ENCODE data around the gene WDR54. TPM values are rescaled to one million over a fixed set of nuclear protein-coding genes. Genes with fewer than 3 reads are reported as not detected.

WDR54 gene
- total and polyA plus RNA-seq, 12 donors = 6.4 to 23.9 (median 14.5) TPM

DNA sequence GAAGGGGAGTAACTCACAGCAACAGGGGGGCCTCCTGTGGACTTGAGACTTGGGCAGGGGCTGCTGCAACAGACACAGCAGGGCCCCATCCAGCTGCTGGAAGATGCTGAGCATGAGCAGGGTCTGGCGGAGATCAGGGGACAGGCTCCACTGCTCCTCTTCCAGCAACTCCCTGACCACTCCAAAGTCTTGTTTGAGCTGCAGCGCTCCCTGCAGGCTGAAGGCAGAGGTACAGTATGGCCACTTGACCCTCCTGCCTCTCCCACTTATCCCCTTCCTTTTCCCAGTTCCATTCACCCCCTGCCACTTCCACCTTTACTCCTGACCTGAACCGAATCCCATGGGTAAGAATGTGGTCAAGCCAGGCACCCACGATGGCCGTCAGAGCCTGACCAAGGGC lies 53.4 kb downstream of the WDR54 start:
- H3K36me3 ChIP-seq (replicated peaks in 1 of 2) = peaks cover 0 to 24% of the 10 kb centered on the region in 2 donors
- H3K4me1 ChIP-seq (replicated peaks in 1 of 2) = peaks cover 9 to 16% of the 10 kb centered on the region in 2 donors
- no peak overlapping the region for H3K27ac ChIP-seq
- TF ChIP-seq, protein P1, sequence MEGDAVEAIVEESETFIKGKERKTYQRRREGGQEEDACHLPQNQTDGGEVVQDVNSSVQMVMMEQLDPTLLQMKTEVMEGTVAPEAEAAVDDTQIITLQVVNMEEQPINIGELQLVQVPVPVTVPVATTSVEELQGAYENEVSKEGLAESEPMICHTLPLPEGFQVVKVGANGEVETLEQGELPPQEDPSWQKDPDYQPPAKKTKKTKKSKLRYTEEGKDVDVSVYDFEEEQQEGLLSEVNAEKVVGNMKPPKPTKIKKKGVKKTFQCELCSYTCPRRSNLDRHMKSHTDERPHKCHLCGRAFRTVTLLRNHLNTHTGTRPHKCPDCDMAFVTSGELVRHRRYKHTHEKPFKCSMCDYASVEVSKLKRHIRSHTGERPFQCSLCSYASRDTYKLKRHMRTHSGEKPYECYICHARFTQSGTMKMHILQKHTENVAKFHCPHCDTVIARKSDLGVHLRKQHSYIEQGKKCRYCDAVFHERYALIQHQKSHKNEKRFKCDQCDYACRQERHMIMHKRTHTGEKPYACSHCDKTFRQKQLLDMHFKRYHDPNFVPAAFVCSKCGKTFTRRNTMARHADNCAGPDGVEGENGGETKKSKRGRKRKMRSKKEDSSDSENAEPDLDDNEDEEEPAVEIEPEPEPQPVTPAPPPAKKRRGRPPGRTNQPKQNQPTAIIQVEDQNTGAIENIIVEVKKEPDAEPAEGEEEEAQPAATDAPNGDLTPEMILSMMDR (IDR thresholded peaks at IDR 0.05) = peak in 1 of 6 experiments; percentile 14
- no peak for TF ChIP-seq POLR2A (IDR thresholded peaks at IDR 0.05)
- no peaks in the 10 kb centered on the region for H3K9me3 ChIP-seq (replicated peaks in 1 of 3)
- DNase-seq = no peak
- intact Hi-C loops (cut with DNase I) = no loop called here
- H3K4me3 ChIP-seq = no peak overlapping the region
- H3K27me3 ChIP-seq = no peaks in the 10 kb centered on the region
- WGBS, 4 donors = 89 to 95% (median 91%) methylated on average over 4 to 5 of the region's 5 CpGs

Other genes starting within 250 kb of the WDR54 start
- gene MOB1A, start 242.9 kb upstream of the WDR54 start, total RNA-seq = 100 to 1,000 TPM in 1 of 9 donors, 10 to 100 TPM in 8; 59.9 to 103 (median 86.3) TPM
- gene MOB1A, start 242.9 kb upstream of the WDR54 start, polyA plus RNA-seq = 10 to 100 TPM; 15.9 to 44.5 (median 21.4) TPM
- gene MTHFD2, start 223.1 kb upstream of the WDR54 start, total RNA-seq = 10 to 100 TPM in 6 of 9 donors, 1 to 10 TPM in 3; 1.6 to 24.9 (median 15.4) TPM
- gene MTHFD2, start 223.1 kb upstream of the WDR54 start, polyA plus RNA-seq = 10 to 100 TPM in 2 of 3 donors, 1 to 10 TPM in 1; 6.0 to 19.8 (median 12.8) TPM
- 1 to 10 TPM in 1 of 9 donors, under 1 TPM in 7, not detected in 1; 0.14 to 1.3 (median 0.74) TPM for gene SLC4A5, start 78.3 kb upstream of the WDR54 start, total RNA-seq
- 1 to 10 TPM in 1 of 3 donors, under 1 TPM in 2; 0.51 to 2.7 (median 0.71) TPM for gene SLC4A5, start 78.3 kb upstream of the WDR54 start, polyA plus RNA-seq
- 100 to 1,000 TPM; 106 to 188 (median 146) TPM for gene DCTN1, start 41.4 kb upstream of the WDR54 start, total RNA-seq
- gene DCTN1, start 41.4 kb upstream of the WDR54 start, polyA plus RNA-seq = 100 to 1,000 TPM; 142 to 258 (median 212) TPM
- gene C2orf81, start 111 bp upstream of the WDR54 start, total RNA-seq = 1 to 10 TPM in 5 of 9 donors, under 1 TPM in 4; 0.36 to 4.7 (median 1.7) TPM
- 1 to 10 TPM in 2 of 3 donors, under 1 TPM in 1; 0.46 to 7.1 (median 4.5) TPM for gene C2orf81, start 111 bp upstream of the WDR54 start, polyA plus RNA-seq
- 10 to 100 TPM in 8 of 9 donors, 1 to 10 TPM in 1; 9.7 to 21.2 (median 13.8) TPM for gene RTKN, start 20.2 kb downstream of the WDR54 start, total RNA-seq
- gene RTKN, start 20.2 kb downstream of the WDR54 start, polyA plus RNA-seq = 10 to 100 TPM in 2 of 3 donors, 1 to 10 TPM in 1; 7.4 to 35.6 (median 17.3) TPM
- gene INO80B, start 33.4 kb downstream of the WDR54 start, total RNA-seq = 100 to 1,000 TPM in 1 of 9 donors, 10 to 100 TPM in 8; 13.6 to 108 (median 35.4) TPM
- 100 to 1,000 TPM in 2 of 3 donors, 10 to 100 TPM in 1; 40.5 to 133 (median 124) TPM for gene INO80B, start 33.4 kb downstream of the WDR54 start, polyA plus RNA-seq
- gene WBP1, start 36.7 kb downstream of the WDR54 start, total RNA-seq = 100 to 1,000 TPM in 7 of 9 donors, 10 to 100 TPM in 2; 60.9 to 176 (median 114) TPM
- 100 to 1,000 TPM in 2 of 3 donors, 10 to 100 TPM in 1; 56.9 to 267 (median 244) TPM for gene WBP1, start 36.7 kb downstream of the WDR54 start, polyA plus RNA-seq
- gene MOGS, start 43.7 kb downstream of the WDR54 start, total RNA-seq = 10 to 100 TPM; 32.9 to 72.6 (median 46.5) TPM
- 10 to 100 TPM; 25.9 to 60.7 (median 46.4) TPM for gene MOGS, start 43.7 kb downstream of the WDR54 start, polyA plus RNA-seq
- gene MRPL53, start 51.0 kb downstream of the WDR54 start, total RNA-seq = 100 to 1,000 TPM in 6 of 9 donors, 10 to 100 TPM in 3; 30.2 to 191 (median 140) TPM
- gene MRPL53, start 51.0 kb downstream of the WDR54 start, polyA plus RNA-seq = 100 to 1,000 TPM in 2 of 3 donors, 10 to 100 TPM in 1; 26.4 to 167 (median 129) TPM
- 10 to 100 TPM in 7 of 9 donors, 1 to 10 TPM in 2; 7.4 to 46.0 (median 13.3) TPM for gene CCDC142, start 61.3 kb downstream of the WDR54 start, total RNA-seq
- 10 to 100 TPM in 1 of 3 donors, 1 to 10 TPM in 2; 3.2 to 17.5 (median 4.6) TPM for gene CCDC142, start 61.3 kb downstream of the WDR54 start, polyA plus RNA-seq
- 10 to 100 TPM; 12.6 to 38.6 (median 20.1) TPM for gene TTC31, start 61.4 kb downstream of the WDR54 start, total RNA-seq
- gene TTC31, start 61.4 kb downstream of the WDR54 start, polyA plus RNA-seq = 10 to 100 TPM; 11.1 to 35.3 (median 21.7) TPM
- gene LBX2, start 77.9 kb downstream of the WDR54 start, total RNA-seq = 1 to 10 TPM in 2 of 9 donors, under 1 TPM in 6, not detected in 1; 0.18 to 2.0 (median 0.76) TPM
- gene LBX2, start 77.9 kb downstream of the WDR54 start, polyA plus RNA-seq = under 1 TPM in 2 of 3 donors, not detected in 1; 0.40 to 0.72 TPM
- gene PCGF1, start 86.0 kb downstream of the WDR54 start, total RNA-seq = 10 to 100 TPM; 15.4 to 38.9 (median 21.1) TPM
- 10 to 100 TPM; 35.4 to 38.3 (median 37.2) TPM for gene PCGF1, start 86.0 kb downstream of the WDR54 start, polyA plus RNA-seq
- 1 to 10 TPM in 4 of 9 donors, under 1 TPM in 1, not detected in 4; 0.46 to 3.9 (median 3.7) TPM for gene TLX2, start 92.7 kb downstream of the WDR54 start, total RNA-seq
- gene TLX2, start 92.7 kb downstream of the WDR54 start, polyA plus RNA-seq = 10 to 100 TPM in 1 of 3 donors, 1 to 10 TPM in 1, under 1 TPM in 1; 0.75 to 22.8 (median 3.2) TPM
- under 1 TPM in 2 of 9 donors, not detected in 7; 0.17 to 0.31 TPM for gene DQX1, start 104.5 kb downstream of the WDR54 start, total RNA-seq
- gene DQX1, start 104.5 kb downstream of the WDR54 start, polyA plus RNA-seq = under 1 TPM in 2 of 3 donors, not detected in 1; 0.17 to 0.32 TPM
- gene AUP1, start 108.0 kb downstream of the WDR54 start, total RNA-seq = 100 to 1,000 TPM in 6 of 9 donors, 10 to 100 TPM in 3; 88.5 to 124 (median 109) TPM
- 100 to 1,000 TPM; 118 to 527 (median 329) TPM for gene AUP1, start 108.0 kb downstream of the WDR54 start, polyA plus RNA-seq
- gene HTRA2, start 108.2 kb downstream of the WDR54 start, total RNA-seq = 10 to 100 TPM; 19.1 to 47.4 (median 37.0) TPM
- gene HTRA2, start 108.2 kb downstream of the WDR54 start, polyA plus RNA-seq = 10 to 100 TPM; 25.6 to 42.0 (median 29.0) TPM
- 10 to 100 TPM in 7 of 9 donors, 1 to 10 TPM in 2; 7.7 to 26.4 (median 12.8) TPM for gene LOXL3, start 132.2 kb downstream of the WDR54 start, total RNA-seq
- gene LOXL3, start 132.2 kb downstream of the WDR54 start, polyA plus RNA-seq = 10 to 100 TPM in 2 of 3 donors, 1 to 10 TPM in 1; 3.6 to 13.6 (median 11.2) TPM
- gene DOK1, start 133.0 kb downstream of the WDR54 start, total RNA-seq = 10 to 100 TPM; 15.2 to 49.6 (median 22.8) TPM
- gene DOK1, start 133.0 kb downstream of the WDR54 start, polyA plus RNA-seq = 10 to 100 TPM in 1 of 3 donors, 1 to 10 TPM in 2; 4.0 to 11.3 (median 5.5) TPM
- 1 to 10 TPM in 2 of 9 donors, under 1 TPM in 6, not detected in 1; 0.47 to 2.2 (median 0.88) TPM for gene M1AP, start 226.6 kb downstream of the WDR54 start, total RNA-seq
- 1 to 10 TPM in 1 of 3 donors, under 1 TPM in 2; 0.55 to 1.3 (median 0.84) TPM for gene M1AP, start 226.6 kb downstream of the WDR54 start, polyA plus RNA-seq
- gene SEMA4F, start 232.5 kb downstream of the WDR54 start, total RNA-seq = 10 to 100 TPM in 1 of 9 donors, 1 to 10 TPM in 8; 1.9 to 11.3 (median 4.8) TPM
- gene SEMA4F, start 232.5 kb downstream of the WDR54 start, polyA plus RNA-seq = 1 to 10 TPM; 1.9 to 2.7 (median 2.1) TPM

Measured in adrenal gland (tissue), 12 donors.